IMR-90 (cell line): Measurements from ENCODE around the gene VGF. TPM values are rescaled to one million over a fixed set of nuclear protein-coding genes. Genes with fewer than 3 reads are reported as not detected.

ENCODE experiments used
- ATAC-seq: fragments of 200-7000 bp; cut with Tn5 transposase; 2 replicates; pipeline ENCODE4 v1.9.1; 2020; ENCODE audit warnings: low read depth, mild to moderate bottlenecking, moderate library complexity
- BruUV-seq: library from RNA; stranded (reverse); fragments of 400-500 nt; replicated peaks from 2 replicates; lab custom pipeline; 2021; lab: Mats Ljungman, UMichigan
- CTCF ChIA-PET: fragments of 300-600 bp; formaldehyde crosslinking; extraction: SDS; loops from one replicate; lab custom pipeline; 2021; ENCODE audit warnings: antibody characterized with exemption; lab: Yijun Ruan, JAX
- POLR2A ChIA-PET: fragments of 300-600 bp; sonication (Branson Sonifier 250); formaldehyde crosslinking; loops from one replicate; lab custom pipeline; 2022; ENCODE audit warnings: antibody characterized with exemption; ENCODE audit not compliant: unreplicated experiment; lab: Charles Lee
- DNase-seq: peaks from one replicate; pipeline ENCODE4 v3.0.0; 2013
- H2AFZ ChIP-seq: replicated peaks from 2 replicates; pipeline ENCODE3; 2013; ENCODE audit warnings: low read length, mild to moderate bottlenecking; ENCODE audit not compliant: poor library complexity
- H2AK5ac ChIP-seq: 2 replicates; pipeline ENCODE4 v1.6.1; 2013; ENCODE audit warnings: low read depth, low read length, inconsistent platforms
- H2AK9ac ChIP-seq: replicated peaks from 2 replicates; pipeline ENCODE3; 2013; ENCODE audit warnings: mild to moderate bottlenecking, low read depth, low read length, moderate library complexity; ENCODE audit not compliant: poor library complexity
- H2BK120ac ChIP-seq: 2 replicates; pipeline ENCODE4 v1.6.1; 2013; ENCODE audit warnings: low read depth, low read length, inconsistent platforms
- H2BK15ac ChIP-seq: 3 replicates; pipeline ENCODE4 v1.6.1; 2013; ENCODE audit warnings: low read depth, low read length, inconsistent platforms
- H2BK20ac ChIP-seq: 2 replicates; pipeline ENCODE4 v1.6.1; 2013; ENCODE audit warnings: low read depth, mild to moderate bottlenecking, inconsistent platforms, low read length, moderate library complexity
- H2BK5ac ChIP-seq: 2 replicates; pipeline ENCODE4 v1.6.1; 2013; ENCODE audit warnings: mild to moderate bottlenecking, low read depth, low read length, inconsistent platforms; ENCODE audit not compliant: poor library complexity, severe bottlenecking
- H3K14ac ChIP-seq: replicated peaks from 2 replicates; pipeline ENCODE4 v1.6.1; 2013; ENCODE audit warnings: low read depth, low read length, inconsistent platforms
- H3K18ac ChIP-seq: 2 replicates; pipeline ENCODE4 v1.6.1; 2013; ENCODE audit warnings: low read depth, low read length, control low read depth
- H3K23ac ChIP-seq: 2 replicates; pipeline ENCODE4 v1.6.1; 2013; ENCODE audit warnings: low read depth, low read length, inconsistent platforms
- H3K27ac ChIP-seq: 2 replicates; pipeline ENCODE4 v1.5.1; 2013; ENCODE audit warnings: mild to moderate bottlenecking, control low read depth, low read length; ENCODE audit not compliant: insufficient read depth
- H3K27me3 ChIP-seq: 2 replicates; pipeline ENCODE4 v1.6.1; 2013; ENCODE audit warnings: low read length; ENCODE audit not compliant: control insufficient read depth, insufficient read depth
- H3K36me3 ChIP-seq: 2 replicates; pipeline ENCODE4 v1.6.1; 2013; ENCODE audit warnings: low read length, mixed read lengths; ENCODE audit not compliant: control insufficient read depth, insufficient read depth
- H3K4ac ChIP-seq: 2 replicates; pipeline ENCODE4 v1.6.1; 2013; ENCODE audit warnings: low read depth, low read length, inconsistent platforms
- H3K4me1 ChIP-seq: 2 replicates; pipeline ENCODE4 v1.6.1; 2013; ENCODE audit warnings: low read length, mixed read lengths; ENCODE audit not compliant: control insufficient read depth, insufficient read depth
- H3K4me2 ChIP-seq: 2 replicates; pipeline ENCODE4 v1.6.1; 2013; ENCODE audit warnings: low read depth, mild to moderate bottlenecking, control low read depth, low read length, moderate library complexity
- H3K4me3 ChIP-seq: 2 replicates; pipeline ENCODE4 v1.5.1; 2013; ENCODE audit warnings: low read depth, mild to moderate bottlenecking, control low read depth, low read length, moderate library complexity; ENCODE audit not compliant: insufficient read depth
- H3K56ac ChIP-seq: 2 replicates; pipeline ENCODE4 v1.6.1; 2013; ENCODE audit warnings: low read length, inconsistent platforms; ENCODE audit not compliant: insufficient read depth; ENCODE audit errors: extremely low read depth
- H3K79me1 ChIP-seq, 2 experiments: 2 replicates each; pipeline ENCODE4 v1.6.1; 2013; ENCODE audit warnings: low read length in 2 of 2, inconsistent platforms in 1 of 2, low read depth in 1 of 2
- H3K9ac ChIP-seq: 2 replicates; pipeline ENCODE4 v1.6.1; 2013; ENCODE audit warnings: low read depth, low read length, control low read depth
- H3K9me1 ChIP-seq: 2 replicates; pipeline ENCODE4 v1.6.1; 2013; ENCODE audit warnings: low read length, inconsistent platforms; ENCODE audit not compliant: insufficient read depth
- H3K9me3 ChIP-seq: 2 replicates; pipeline ENCODE4 v1.6.1; 2013; ENCODE audit warnings: low read length; ENCODE audit not compliant: control insufficient read depth, insufficient read depth
- H4K20me1 ChIP-seq: 2 replicates; pipeline ENCODE4 v1.6.1; 2013; ENCODE audit warnings: low read length, inconsistent platforms; ENCODE audit not compliant: insufficient read depth
- H4K5ac ChIP-seq: 2 replicates; pipeline ENCODE4 v1.6.1; 2013; ENCODE audit warnings: mild to moderate bottlenecking, low read depth, low read length, control low read depth
- H4K8ac ChIP-seq, 2 experiments: 2 replicates each; pipeline ENCODE4 v1.6.1; 2013; ENCODE audit warnings: low read depth in 2 of 2, low read length in 2 of 2, control low read depth in 1 of 2, inconsistent platforms in 1 of 2
- H4K91ac ChIP-seq: 2 replicates; pipeline ENCODE4 v1.6.1; 2013; ENCODE audit warnings: low read depth, low read length, inconsistent platforms; ENCODE audit not compliant: insufficient read depth
- CEBPB ChIP-seq: IDR thresholded peaks from 2 replicates; pipeline ENCODE4 v1.6.1; 2012; ENCODE audit warnings: low read depth, low read length, improper control_type of control experiment
- CHD1 ChIP-seq: IDR thresholded peaks from 2 replicates; pipeline ENCODE4 v1.6.1; 2012; ENCODE audit warnings: low read depth, low read length, improper control_type of control experiment
- ELK1 ChIP-seq: fragments of 150-350 bp; IDR thresholded peaks from 2 replicates; pipeline ENCODE4 v1.6.1; 2016; ENCODE audit warnings: low read depth, mild to moderate bottlenecking, low read length, moderate library complexity, borderline replicate concordance
- FOS ChIP-seq: fragments of 150-350 bp; IDR thresholded peaks from 2 replicates; pipeline ENCODE4 v1.6.1; 2016; ENCODE audit warnings: low read depth, low read length
- MAFK ChIP-seq: IDR thresholded peaks from 2 replicates; pipeline ENCODE4 v1.6.1; 2012; ENCODE audit warnings: low read depth, low read length, improper control_type of control experiment
- MXI1 ChIP-seq: IDR thresholded peaks from 2 replicates; pipeline ENCODE4 v1.6.1; 2012; ENCODE audit warnings: low read depth, mild to moderate bottlenecking, low read length, moderate library complexity, borderline replicate concordance
- NFE2L2 ChIP-seq: fragments of 150-350 bp; IDR thresholded peaks from 2 replicates; pipeline ENCODE4 v1.6.1; 2016; ENCODE audit warnings: low read depth, mild to moderate bottlenecking, low read length
- POLR2A ChIP-seq: IDR thresholded peaks from 2 replicates; pipeline ENCODE4 v1.6.1; 2012; ENCODE audit warnings: mild to moderate bottlenecking, low read depth, low read length
- RAD21 ChIP-seq: IDR thresholded peaks from 2 replicates; pipeline ENCODE4 v1.6.1; 2012; ENCODE audit warnings: low read length, improper control_type of control experiment
- RCOR1 ChIP-seq: IDR thresholded peaks from 2 replicates; pipeline ENCODE4 v1.6.1; 2012; ENCODE audit warnings: mild to moderate bottlenecking, low read length, improper control_type of control experiment; ENCODE audit not compliant: insufficient replicate concordance
- RFX5 ChIP-seq: IDR thresholded peaks from 2 replicates; pipeline ENCODE4 v1.8.0; 2012; ENCODE audit warnings: low read depth, mild to moderate bottlenecking, low read length, moderate library complexity
- SMC3 ChIP-seq: fragments of 150-350 bp; IDR thresholded peaks from 2 replicates; pipeline ENCODE4 v1.6.1; 2016; ENCODE audit warnings: low read depth, mild to moderate bottlenecking, antibody characterized with exemption, low read length, moderate library complexity
- WGBS, 2 experiments: methylation state at CpG; one replicate each; pipeline versions ENCODE4 v1.1.5 to v1.1.7; 2013; ENCODE audit warnings: missing lambda C conversion rate in 2 of 2; ENCODE audit not compliant: insufficient read length in 1 of 2; ENCODE audit errors: extremely low coverage in 2 of 2; 5-methylcytosine and 5-hydroxymethylcytosine counted together
- dilution Hi-C: fragments of 300-500 bp; cut with HindIII; formaldehyde crosslinking; loops from one replicate; pipeline ENCODE4 v1.14.3; 2018; ENCODE audit warnings: low sequenced_read_pairs; ENCODE audit not compliant: unreplicated experiment
- in situ Hi-C: fragments of 300-500 bp; cut with MboI; formaldehyde crosslinking; loops from 3 replicates; pipeline ENCODE4 v1.14.3; 2019; ENCODE audit warnings: low sequenced_read_pairs, inconsistent platforms, mixed read lengths
- intact Hi-C: fragments of 100-400 bp; cut with micrococcal nuclease; formaldehyde crosslinking; loops from 2 replicates; pipeline ENCODE4 v1.10.0; 2022
- polyA plus RNA-seq, 3 experiments: library from polyadenylated mRNA; depleted of rRNA; stranded (reverse); fragments of >200 nt; gene quantifications; 2 replicates each; pipeline ENCODE4 v1.2.3, GENCODE V29; 2012; ENCODE audit warnings: low replicate concordance in 1 of 3
- total RNA-seq: library from RNA; depleted of rRNA; stranded (reverse); fragments of >200 nt; gene quantifications from 2 replicates; pipeline ENCODE4 v1.2.3, GENCODE V29; 2012
- TF ChIP-seq, protein P1 (sequence below): fragments of 150-350 bp; IDR thresholded peaks from 2 replicates; pipeline ENCODE4 v1.6.1; 2017; ENCODE audit warnings: mild to moderate bottlenecking, antibody characterized with exemption, low read length, low read depth

Gene VGF
- total and polyA plus RNA-seq, 2 of the 4 experiments (the other 2 are of a cell fraction): 0.18 to 0.50 TPM

DNA sequence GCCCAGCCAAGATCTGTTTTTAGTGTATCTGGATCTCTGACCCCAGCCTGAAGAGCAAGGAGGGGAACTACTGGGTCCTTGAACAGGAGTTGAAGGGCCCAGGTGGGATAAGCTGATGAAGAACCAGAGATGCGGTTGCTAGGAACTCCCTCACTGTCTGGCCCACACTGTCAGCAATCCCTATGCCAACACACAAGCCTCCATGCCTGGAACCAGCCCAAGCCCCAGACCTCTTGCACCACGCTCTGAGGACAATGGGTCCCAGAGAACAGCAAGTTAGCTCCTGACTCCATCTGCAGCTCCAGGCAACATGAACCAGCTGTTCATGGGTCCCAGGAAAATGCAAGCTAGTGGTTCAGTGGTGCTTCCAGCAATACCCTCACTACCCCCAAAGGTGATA is 12.3 kb upstream of the VGF start:
- ChIA-PET CTCF (interaction anchor here (1.6 kb wide), 2 partner anchors 15 to 34 kb away, joined by 3 to 5 read pairs; no protein-coding TSS in a partner anchor), POLR2A (no interaction called here)
- no peak for DNase-seq
- no peak overlapping the region for H3K27ac ChIP-seq
- H4K20me1 ChIP-seq: no peaks in the 10 kb centered on the region; the same call in 1 of the 2 replicates
- H4K91ac ChIP-seq: no peak overlapping the region
- no peak overlapping the region for H3K18ac ChIP-seq
- no peak overlapping the region for H3K56ac ChIP-seq
- no peak overlapping the region for H2BK20ac ChIP-seq
- H4K8ac ChIP-seq: no peak overlapping the region
- H3K36me3 ChIP-seq: no peaks in the 10 kb centered on the region
- H3K4ac ChIP-seq: no peak overlapping the region
- no peaks in the 10 kb centered on the region for H3K9me1 ChIP-seq
- peaks cover 4% of the 10 kb centered on the region; the same call in 1 of the 2 replicates for H3K9me3 ChIP-seq
- no TSS peak for BruUV-seq
- H3K23ac ChIP-seq: no peak overlapping the region; the same call in 1 of the 2 replicates
- H3K4me2 ChIP-seq: no peak overlapping the region
- no peak overlapping the region for H2BK15ac ChIP-seq
- no peak overlapping the region for H2AK9ac ChIP-seq
- no peaks in the 10 kb centered on the region; the same call in 1 of the 2 replicates for H3K4me1 ChIP-seq
- H2BK5ac ChIP-seq: no peak overlapping the region
- H2BK120ac ChIP-seq: no peak overlapping the region
- peak overlapping the region; percentile 3 for H2AFZ ChIP-seq
- dilution Hi-C loops: no loop called here
- no peak overlapping the region for H3K14ac ChIP-seq
- no peak overlapping the region for H2AK5ac ChIP-seq
- no peak for ATAC-seq
- no peaks in the 10 kb centered on the region for H3K79me1 ChIP-seq
- H3K27me3 ChIP-seq: peaks cover 75% of the 10 kb centered on the region
- intact Hi-C loops: no loop called here
- no peak overlapping the region for H3K9ac ChIP-seq
- no peak overlapping the region for H4K5ac ChIP-seq
- in situ Hi-C loops: no loop called here
- no CpG with 5 or more reads among the region's 2 CpGs for WGBS, 2 experiments
- H3K4me3 ChIP-seq: no peak overlapping the region
- no peak for TF ChIP-seq RFX5
- no peak for TF ChIP-seq MXI1
- TF ChIP-seq RCOR1: no peak
- TF ChIP-seq RAD21: no peak
- no peak for TF ChIP-seq SMC3
- no peak for TF ChIP-seq FOS
- TF ChIP-seq ELK1: no peak
- TF ChIP-seq, protein P1, sequence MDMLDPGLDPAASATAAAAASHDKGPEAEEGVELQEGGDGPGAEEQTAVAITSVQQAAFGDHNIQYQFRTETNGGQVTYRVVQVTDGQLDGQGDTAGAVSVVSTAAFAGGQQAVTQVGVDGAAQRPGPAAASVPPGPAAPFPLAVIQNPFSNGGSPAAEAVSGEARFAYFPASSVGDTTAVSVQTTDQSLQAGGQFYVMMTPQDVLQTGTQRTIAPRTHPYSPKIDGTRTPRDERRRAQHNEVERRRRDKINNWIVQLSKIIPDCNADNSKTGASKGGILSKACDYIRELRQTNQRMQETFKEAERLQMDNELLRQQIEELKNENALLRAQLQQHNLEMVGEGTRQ: no peak
- no peak for TF ChIP-seq CHD1
- no peak for TF ChIP-seq POLR2A
- no peak for TF ChIP-seq MAFK
- TF ChIP-seq CEBPB: no peak
- no peak for TF ChIP-seq NFE2L2
